ENCODE results near the gene RPTOR. TPM values are rescaled to one million over a fixed set of nuclear protein-coding genes. Genes with fewer than 3 reads are reported as not detected.

RPTOR gene
- total and polyA plus RNA-seq, 10 of the 15 experiments (the other 5 are each of a cell fraction or from before 2014, with no cell fraction given) = 0.18 to 32.1 (median 7.8) TPM

GRCh38 chr17:80888276-80889160 is 343.9 kb downstream of the RPTOR start:
- no TSS peak for BruUV-seq (replicated peaks)
- intact Hi-C loops (cut with micrococcal nuclease; ENCODE audit: unreplicated experiment) = no loop called here
- no peaks in the 10 kb centered on the region for H4K20me1 ChIP-seq (ENCODE audit: control insufficient read depth, insufficient read depth)

More at GRCh38 chr17:80888276-80889160, 343.9 kb downstream of the RPTOR start:
- no peaks in the 10 kb centered on the region for H3K79me2 ChIP-seq (ENCODE audit: control insufficient read depth, insufficient read depth, low read length)
- no peaks in the 10 kb centered on the region for H3K27me3 ChIP-seq (replicated peaks in 1 of 2; ENCODE audit: control insufficient read depth in 2 of 2, insufficient read depth in 2 of 2, low read length in 1 of 2)
- H3K9me3 ChIP-seq (replicated peaks; ENCODE audit: control insufficient read depth, insufficient read depth, low read length) = no peaks in the 10 kb centered on the region
- DNase-seq (ENCODE audit: low read depth, low spot score) (no peak), ATAC-seq (no peak), FAIRE-seq (no peak)
- no peak overlapping the region for H3K27ac ChIP-seq (ENCODE audit: control insufficient read depth, insufficient read depth)
- 98% methylated on average over 24 of the region's 24 CpGs for WGBS (ENCODE audit: insufficient coverage, insufficient replicate concordance, low lambda C conversion rate, missing lambda C conversion rate)
- peaks cover 4 to 16% of the 10 kb centered on the region in 2 experiments; a peak in 3 of 4 replicates for H3K36me3 ChIP-seq (ENCODE audit: control insufficient read depth in 2 of 2, insufficient read depth in 2 of 2, low read length in 1 of 2)
- no peak overlapping the region for H3K4me2 ChIP-seq (ENCODE audit: control insufficient read depth, insufficient read depth)
- H2AFZ ChIP-seq (ENCODE audit: control insufficient read depth, low read depth, low read length) = no peak overlapping the region
- ChIA-PET POLR2A (no interaction called here), SMC1A (ENCODE audit: uncharacterized antibody, unreplicated experiment) (interaction anchor here (1.2 to 1.8 kb wide), 2 partner anchors 11 to 81 kb away, joined by 3 read pairs; no protein-coding TSS in a partner anchor), CTCF (interaction anchor here (0.8 kb wide), 1 partner anchor 11 kb away, joined by 4 read pairs; no protein-coding TSS in a partner anchor), RAD21 (ENCODE audit: unreplicated experiment) (no interaction called here)
- H3K4me3 ChIP-seq = no peak overlapping the region
- peaks cover 30% of the 10 kb centered on the region for H3K4me1 ChIP-seq (ENCODE audit: control insufficient read depth, insufficient read depth, low read length)
- no peak for TF ChIP-seq EZH2 (IDR thresholded peaks at IDR 0.05; ENCODE audit: borderline replicate concordance, control insufficient read depth, low read depth, low read length)
- TF ChIP-seq CHD4 (IDR thresholded peaks at IDR 0.05) = no peak
- TF ChIP-seq RELB (IDR thresholded peaks at IDR 0.05; ENCODE audit: low read depth) = no peak
- no peak for TF ChIP-seq HDAC6 (IDR thresholded peaks at IDR 0.05; ENCODE audit: unreplicated experiment)
- no peak for TF ChIP-seq TCF12 (IDR thresholded peaks at IDR 0.05; ENCODE audit: low read depth, low read length)
- H3K9ac ChIP-seq (ENCODE audit: control insufficient read depth, insufficient read depth, low read length) = no peak overlapping the region
- in situ Hi-C loops (cut with MboI) = no loop called here
